SU-DHL-6 (cell line): ENCODE results near the gene DYNLRB1.

Source experiments
- CTCF ChIP-seq: fragments of 200-600 bp; sonication (generic); IDR thresholded peaks from one replicate; pipeline ENCODE4 v1.5.1; 2017; ENCODE audit warnings: antibody characterized with exemption, mild to moderate bottlenecking, low read length, moderate library complexity; ENCODE audit not compliant: insufficient read depth, poor library complexity, severe bottlenecking
- EZH2phosphoT487 ChIP-seq: fragments of 200-600 bp; sonication (generic), shearing (Covaris generic); conservative IDR thresholded peaks from 2 replicates; pipeline ENCODE4 v1.6.1; 2018; ENCODE audit warnings: mild to moderate bottlenecking, antibody characterized with exemption, low read length, moderate library complexity, mixed read lengths

- no peak for TF ChIP-seq CTCF
- TF ChIP-seq EZH2phosphoT487, result no peak
These were observed 26.2 kb downstream of the DYNLRB1 start for GRCh38 chr20:34542439-34542838.
